ENCODE measurements around the gene PPL.
"Not testable (repeated sequence)": the region's sequence is repeated elsewhere in the genome, so short reads cannot be mapped to it uniquely, and the experiment has no call there.

The PPL gene, protein sequence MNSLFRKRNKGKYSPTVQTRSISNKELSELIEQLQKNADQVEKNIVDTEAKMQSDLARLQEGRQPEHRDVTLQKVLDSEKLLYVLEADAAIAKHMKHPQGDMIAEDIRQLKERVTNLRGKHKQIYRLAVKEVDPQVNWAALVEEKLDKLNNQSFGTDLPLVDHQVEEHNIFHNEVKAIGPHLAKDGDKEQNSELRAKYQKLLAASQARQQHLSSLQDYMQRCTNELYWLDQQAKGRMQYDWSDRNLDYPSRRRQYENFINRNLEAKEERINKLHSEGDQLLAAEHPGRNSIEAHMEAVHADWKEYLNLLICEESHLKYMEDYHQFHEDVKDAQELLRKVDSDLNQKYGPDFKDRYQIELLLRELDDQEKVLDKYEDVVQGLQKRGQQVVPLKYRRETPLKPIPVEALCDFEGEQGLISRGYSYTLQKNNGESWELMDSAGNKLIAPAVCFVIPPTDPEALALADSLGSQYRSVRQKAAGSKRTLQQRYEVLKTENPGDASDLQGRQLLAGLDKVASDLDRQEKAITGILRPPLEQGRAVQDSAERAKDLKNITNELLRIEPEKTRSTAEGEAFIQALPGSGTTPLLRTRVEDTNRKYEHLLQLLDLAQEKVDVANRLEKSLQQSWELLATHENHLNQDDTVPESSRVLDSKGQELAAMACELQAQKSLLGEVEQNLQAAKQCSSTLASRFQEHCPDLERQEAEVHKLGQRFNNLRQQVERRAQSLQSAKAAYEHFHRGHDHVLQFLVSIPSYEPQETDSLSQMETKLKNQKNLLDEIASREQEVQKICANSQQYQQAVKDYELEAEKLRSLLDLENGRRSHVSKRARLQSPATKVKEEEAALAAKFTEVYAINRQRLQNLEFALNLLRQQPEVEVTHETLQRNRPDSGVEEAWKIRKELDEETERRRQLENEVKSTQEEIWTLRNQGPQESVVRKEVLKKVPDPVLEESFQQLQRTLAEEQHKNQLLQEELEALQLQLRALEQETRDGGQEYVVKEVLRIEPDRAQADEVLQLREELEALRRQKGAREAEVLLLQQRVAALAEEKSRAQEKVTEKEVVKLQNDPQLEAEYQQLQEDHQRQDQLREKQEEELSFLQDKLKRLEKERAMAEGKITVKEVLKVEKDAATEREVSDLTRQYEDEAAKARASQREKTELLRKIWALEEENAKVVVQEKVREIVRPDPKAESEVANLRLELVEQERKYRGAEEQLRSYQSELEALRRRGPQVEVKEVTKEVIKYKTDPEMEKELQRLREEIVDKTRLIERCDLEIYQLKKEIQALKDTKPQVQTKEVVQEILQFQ (N-terminal part only)

DNA sequence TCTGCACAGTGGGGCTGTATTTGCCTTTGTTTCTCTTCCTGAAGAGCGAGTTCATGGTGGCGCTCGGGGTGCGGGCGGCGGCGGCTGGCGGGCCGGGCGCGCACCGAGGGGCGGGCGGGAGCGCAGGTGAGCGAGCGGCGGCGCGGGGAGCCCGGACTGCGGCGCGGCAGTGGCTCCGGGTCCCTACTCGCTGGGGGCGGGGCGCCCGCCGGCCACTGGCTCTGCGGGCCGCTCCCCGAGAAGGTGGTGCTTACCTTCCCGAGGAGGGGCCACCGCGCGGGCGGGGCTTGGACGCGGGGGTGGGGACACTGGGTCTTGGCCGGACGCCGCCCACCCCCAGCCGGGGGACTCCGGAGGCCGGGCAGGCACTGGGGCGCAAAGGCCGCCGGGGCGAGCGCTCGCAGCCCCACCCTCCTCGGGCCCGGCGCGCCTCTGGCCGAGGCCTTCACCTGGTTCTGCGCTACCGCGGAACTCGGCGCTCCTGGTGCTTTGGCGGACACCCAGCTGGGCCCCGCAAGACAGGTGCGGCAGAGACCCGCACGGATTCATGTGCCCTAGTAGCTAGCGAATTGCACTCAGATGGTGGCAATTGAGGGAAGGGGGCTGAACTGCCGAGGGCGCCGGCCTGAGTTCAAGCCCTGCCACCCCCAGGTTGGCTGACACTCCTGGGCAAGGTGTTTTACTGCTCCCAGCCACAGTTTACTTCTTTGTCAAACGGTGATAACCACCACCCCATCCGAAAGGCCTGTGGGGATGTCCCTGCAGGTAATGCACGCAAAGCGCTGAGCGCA lies at the start of gene PPL:
Gene PPL (minus strand): TSS at position 158 of the 791 bp plus-strand sequence. CDS start 103 bp downstream, at position 55.
- no peak for DNase-seq

GRCh38 chr16:4984174-4984990 lies 47.4 kb upstream of the PPL start:
- no peak for DNase-seq

DNA sequence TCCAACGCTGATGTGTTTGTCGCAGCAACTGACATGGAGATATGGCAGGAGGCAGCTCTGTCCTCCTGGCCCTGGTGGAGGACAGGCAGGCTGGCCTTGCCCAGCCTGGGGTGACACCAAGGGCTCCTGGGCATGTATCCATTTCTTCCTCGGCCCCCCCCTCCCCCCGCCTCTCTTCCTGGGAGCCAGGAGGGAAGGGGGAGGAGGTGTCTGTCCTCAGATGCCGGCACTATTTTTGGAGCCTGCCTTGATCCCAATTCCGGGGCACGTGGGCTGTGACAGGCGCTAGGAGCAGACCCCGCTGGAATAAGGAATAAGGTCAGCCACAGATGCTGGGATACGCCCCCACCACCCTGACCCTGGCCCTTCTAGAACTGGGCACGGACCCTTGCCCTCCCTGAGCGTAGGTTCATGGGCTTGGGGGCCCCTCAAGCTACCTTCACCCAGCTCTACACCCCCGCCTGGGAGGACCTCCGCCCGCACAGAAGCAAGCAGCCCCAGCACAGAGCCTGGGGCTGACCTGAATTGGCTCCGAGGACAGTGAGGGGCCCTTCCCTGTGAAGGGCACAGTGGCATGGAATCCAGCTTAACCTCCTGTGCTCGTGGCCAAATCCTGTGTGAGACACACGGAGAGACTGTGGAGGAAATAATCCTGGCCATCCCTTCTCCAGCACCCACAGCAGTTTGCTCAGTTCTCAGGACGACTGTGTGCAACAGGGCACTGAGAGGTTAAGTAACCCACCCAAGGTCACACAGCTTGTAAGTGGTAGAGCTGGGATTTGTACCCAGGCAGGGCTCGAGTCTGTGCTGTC lies 45.3 kb upstream of the PPL start:
- DNase-seq = no peak

GRCh38 chr16:4981473-4981872 lies 44.5 kb upstream of the PPL start:
- DNase-seq = no peak

DNA sequence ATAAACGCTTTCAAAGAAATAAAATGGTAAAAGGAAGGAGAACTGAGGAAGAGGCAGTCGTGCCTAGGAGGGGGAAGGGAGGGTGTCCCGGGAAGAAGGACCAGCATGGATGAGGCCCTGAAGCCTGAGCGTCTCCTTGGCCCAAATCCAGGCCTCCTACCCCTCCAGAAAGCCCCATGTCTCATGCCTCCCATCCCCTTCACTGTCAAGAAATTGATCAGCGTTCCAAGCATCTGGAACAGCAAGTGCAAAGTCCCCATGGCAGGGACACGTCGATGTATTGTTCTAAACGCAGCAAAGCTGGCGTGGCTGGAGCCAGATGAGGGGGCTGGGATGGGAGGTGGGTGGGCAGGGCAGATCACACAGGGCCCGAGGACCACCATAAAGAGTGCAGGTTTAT lies 43.7 kb upstream of the PPL start:
- no peak for DNase-seq

- no peak for DNase-seq
Observed at GRCh38 chr16:4979736-4980660, 43.0 kb upstream of the PPL start.

DNA sequence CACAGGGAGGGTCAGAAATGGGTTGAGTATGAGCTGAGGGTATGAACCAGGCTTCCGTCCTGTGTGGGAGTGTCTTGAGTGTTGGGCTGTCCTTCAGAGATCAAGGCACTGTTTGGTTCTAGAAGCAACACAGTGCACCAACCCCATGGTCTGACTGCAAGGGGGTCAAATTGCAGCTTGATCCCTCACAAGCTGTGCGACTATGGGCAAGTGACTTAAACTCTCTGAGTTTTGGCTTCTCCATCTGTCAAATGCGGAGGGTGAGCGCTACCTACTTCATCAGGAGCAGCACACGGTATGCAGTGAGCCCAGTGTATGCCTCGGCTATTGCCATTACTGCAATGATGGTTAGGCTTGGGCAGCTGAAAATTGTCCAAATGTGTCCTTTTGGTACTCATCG lies 42.2 kb upstream of the PPL start:
- no peak for DNase-seq

- no peak for DNase-seq
Observed at GRCh38 chr16:4976611-4977145, 39.7 kb upstream of the PPL start.

DNA sequence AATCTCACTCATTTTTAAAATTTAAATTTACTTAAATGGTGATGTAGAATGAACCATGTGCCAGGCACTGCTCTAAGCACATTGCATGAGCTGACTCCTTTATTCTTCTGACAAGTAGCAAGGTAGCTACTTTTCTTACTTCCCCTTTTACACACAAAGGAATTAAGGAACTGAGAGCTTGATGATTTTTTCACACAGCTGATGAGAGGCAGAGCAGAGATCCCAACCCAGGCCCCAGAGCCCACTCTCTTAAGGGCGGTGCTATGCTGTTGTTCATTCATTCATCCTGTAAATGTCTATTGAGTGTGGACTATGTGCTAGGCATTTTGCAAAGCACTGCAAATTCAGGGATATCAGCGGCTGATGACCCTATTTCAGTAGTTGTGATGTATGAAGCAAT lies 39.1 kb upstream of the PPL start:
- peak; percentile 34 to 41 for DNase-seq

DNA sequence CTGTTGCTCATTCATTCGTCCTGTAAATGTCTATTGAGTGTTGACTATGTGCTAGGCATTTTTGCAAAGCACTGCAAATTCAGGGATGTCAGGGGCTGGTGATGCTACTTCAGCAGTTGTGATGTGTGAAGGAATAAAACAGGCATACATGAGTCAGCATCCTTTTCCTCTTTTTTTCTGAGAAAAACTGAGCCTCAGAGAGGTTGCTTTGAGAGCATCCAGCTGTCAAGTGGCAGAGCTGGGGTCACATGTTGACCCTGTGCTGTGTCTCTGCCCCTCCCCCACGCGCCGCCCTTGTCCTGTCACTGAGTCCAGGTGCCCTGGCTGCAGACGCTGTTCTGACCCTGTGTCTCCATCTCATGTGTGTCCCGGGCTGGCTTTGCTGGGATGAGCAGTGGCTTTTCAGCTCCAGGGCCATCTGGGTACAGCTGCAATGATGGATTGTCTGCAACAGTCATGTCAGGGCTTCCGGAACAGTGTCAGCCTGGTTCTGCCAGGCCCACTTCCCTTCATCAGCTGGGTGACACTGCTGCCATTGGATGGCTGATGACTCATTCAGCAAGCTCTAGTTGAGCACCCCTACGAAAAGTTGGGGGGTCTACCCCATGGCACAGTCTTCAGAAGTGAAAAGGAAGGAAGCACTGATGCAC lies 36.1 kb upstream of the PPL start:
- no peak for DNase-seq

DNA sequence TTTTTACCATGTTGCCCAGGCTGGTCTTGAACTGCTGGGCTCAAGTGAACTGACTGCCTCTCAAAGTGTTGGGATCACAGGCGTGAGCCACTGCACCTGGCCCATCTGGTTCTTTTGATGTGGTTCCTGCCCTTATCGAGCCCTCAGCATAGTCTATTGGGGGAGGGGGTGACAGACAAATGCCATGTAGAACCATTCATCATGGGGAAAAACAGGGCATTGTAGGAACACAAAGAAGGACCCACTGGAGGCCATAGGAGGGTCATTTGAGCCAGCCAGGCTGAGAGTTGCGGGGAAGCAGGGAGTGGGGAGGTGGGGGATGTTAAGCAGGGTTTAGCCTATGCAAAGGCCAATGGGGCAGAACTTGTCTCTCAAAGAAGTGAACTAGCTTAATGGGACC lies 33.1 kb upstream of the PPL start:
- DNase-seq = no peak

- no peak for DNase-seq
Observed at GRCh38 chr16:4968879-4969483, 32.0 kb upstream of the PPL start.

- not testable (repeated sequence) for DNase-seq
Observed at GRCh38 chr16:4968278-4968677, 31.3 kb upstream of the PPL start.

DNA sequence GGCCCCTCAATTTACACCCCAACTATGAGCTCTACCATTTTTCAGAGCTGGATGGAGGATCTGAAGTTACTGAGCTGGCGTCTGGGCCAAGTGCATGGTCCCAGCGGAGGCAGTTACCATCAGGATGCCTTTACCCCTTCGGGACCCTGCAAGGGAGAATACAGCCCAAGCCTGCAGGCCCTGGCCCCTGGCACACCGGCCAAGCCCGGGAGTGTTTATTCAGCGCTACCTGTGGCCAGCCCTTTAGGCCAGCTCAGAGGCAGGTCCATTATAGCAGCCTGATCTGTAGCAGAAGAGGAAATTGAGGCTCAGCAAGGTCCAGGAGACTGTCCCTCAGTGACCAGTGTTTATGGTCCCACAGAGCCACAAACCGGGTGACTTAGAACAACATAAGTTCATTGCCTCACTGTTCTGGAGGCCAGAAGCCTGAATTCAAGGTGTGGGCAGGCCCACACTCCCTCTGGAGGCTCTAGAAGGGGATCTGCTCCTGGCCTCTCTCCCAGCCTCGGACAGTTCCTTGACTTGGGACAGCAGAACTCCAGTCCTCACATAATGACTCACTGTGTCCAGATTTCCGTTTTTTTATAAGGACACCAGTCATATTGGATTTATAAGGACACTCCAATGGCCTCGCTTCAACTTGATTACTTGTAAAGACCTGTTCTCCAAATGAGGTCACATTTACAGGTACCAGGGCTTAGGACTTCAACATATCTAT lies 29.9 kb upstream of the PPL start:
- DNase-seq = no peak

DNA sequence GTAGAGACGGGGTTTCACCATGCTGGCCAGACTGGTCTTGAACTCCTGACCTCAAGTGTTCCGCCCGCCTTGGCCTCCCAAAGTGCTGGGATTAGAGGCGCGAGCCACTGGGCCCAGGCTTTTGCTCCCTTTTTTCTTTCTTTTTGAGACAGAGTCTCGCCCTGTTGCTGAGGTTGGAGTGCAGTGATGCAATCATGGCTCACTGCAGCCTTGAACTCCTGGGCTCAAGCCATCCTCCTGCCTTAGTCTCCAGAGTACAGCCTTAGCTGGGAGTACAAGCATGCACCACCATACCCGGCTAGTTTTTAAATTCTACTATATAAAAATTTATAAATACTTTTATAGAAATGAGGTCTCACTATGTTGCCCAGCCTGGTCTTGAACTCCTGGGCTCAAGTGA lies 26.6 kb upstream of the PPL start:
- not testable (repeated sequence) for DNase-seq

DNA sequence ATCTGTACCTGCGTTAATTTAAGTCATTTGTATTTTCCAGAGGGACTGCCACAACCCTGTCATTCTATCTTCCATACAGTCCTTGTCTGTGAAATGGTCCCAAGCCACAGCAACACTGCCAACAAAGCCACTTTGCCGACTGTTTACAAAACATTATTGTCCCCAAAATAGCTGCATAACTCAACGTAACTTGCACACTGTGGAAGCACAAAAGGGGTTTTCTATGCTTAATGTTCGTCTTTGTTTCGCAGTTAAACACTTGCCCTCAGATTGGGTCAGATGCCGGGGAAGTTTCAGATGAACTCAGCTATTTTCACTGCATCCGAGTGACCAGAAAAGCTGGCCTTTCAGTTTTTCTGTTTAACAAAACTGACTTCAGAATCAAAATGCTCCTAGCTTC lies 25.8 kb upstream of the PPL start:
- DNase-seq = no peak

GRCh38 chr16:4960579-4960978 lies 23.6 kb upstream of the PPL start:
- DNase-seq = no peak
